GM18520 (cell line): ENCODE data around the gene PTCHD1.

Experiments
- ATAC-seq: cut with Tn5 transposase; IDR thresholded peaks from one replicate; pipeline ENCODE4 v1.9.1; 2021; ENCODE audit not compliant: unreplicated experiment

Gene PTCHD1

DNA sequence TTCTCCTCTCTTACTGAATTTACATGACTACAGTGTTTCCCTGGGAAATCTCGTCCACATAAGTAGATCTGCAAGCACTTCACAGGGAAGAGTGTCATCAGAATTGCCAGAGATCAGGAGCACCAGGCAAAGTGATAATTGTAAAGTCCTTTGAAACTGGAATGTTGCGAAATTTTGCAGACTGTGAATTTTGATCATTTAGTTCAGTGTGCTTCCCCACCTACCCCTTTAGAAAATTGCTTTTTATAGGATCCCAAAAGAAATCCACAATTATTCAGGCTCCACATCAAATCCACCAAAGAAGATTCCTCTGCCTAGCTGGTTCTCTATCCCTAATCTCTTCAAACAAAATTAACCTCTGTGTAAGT, 10.2 kb downstream of the PTCHD1 start:
- no peak for ATAC-seq

DNA sequence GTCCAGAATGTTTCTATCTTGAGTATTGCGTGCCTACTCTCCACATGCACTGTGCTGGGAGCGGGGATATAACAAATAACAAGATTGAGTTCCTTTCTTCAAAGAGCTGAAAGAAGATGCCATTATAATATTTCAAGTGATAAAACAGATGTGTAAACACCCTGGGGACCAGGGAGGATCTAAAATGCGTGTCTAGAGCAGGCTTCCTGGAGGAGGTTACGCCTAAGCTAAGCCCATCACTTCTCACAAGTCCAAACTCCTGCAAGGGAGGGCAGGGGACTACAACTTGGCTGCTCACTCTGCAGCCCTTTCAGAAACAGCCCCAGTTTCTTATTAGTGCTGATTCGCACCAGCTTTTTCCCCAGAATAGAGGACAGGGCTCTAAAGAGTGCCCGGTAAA, 21.5 kb downstream of the PTCHD1 start:
- no peak for ATAC-seq

- ATAC-seq: no peak
These were observed 29.8 kb downstream of the PTCHD1 start for GRCh38 chrX:23364416-23364815.

DNA sequence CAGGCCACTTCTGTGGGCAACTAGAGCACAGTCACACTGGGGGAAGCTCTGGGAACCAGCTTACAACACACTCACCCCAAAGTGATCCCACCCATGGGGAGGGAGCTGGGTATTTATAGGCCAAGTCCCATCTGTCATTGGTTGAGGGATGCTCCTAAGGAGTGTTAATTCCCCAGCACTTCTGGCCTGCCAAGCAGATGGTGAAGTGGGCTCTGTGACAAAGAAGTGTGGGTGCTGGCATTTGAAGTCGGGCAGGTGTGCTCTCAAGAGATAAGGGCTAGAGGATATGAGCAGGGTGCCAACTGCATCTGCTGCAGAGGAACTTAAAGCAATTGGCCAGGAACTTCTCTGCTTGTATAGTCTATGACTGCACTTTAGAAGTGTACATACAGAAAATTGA, 30.9 kb downstream of the PTCHD1 start:
- no peak for ATAC-seq

- no peak for ATAC-seq
These were observed 32.3 kb downstream of the PTCHD1 start for GRCh38 chrX:23366914-23367313.

- ATAC-seq: no peak
These were observed 34.4 kb downstream of the PTCHD1 start for GRCh38 chrX:23369027-23369426.

GRCh38 chrX:23372220-23372902, 37.7 kb downstream of the PTCHD1 start:
- no peak for ATAC-seq

- no peak for ATAC-seq
These were observed 38.6 kb downstream of the PTCHD1 start for GRCh38 chrX:23373129-23373804.

DNA sequence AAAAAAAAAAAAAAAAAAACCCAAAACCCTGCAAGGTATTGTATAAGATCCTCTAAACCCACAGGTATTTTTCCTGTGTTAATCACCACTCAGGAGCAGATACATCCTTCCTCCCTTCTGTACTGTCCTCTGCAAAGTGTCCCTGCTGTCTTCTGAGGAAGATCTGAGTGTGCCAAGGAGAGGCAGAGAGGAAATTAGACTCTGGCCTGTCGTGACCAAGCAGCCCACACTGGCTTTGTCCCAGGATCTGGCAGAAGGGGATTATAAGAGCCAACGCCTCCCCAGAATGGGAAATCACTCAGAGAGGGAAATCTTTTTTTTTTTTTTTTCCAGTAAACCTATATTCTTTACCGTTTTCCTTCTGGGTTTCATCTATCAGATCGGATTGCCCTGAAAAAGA, 39.6 kb downstream of the PTCHD1 start:
- no peak for ATAC-seq

DNA sequence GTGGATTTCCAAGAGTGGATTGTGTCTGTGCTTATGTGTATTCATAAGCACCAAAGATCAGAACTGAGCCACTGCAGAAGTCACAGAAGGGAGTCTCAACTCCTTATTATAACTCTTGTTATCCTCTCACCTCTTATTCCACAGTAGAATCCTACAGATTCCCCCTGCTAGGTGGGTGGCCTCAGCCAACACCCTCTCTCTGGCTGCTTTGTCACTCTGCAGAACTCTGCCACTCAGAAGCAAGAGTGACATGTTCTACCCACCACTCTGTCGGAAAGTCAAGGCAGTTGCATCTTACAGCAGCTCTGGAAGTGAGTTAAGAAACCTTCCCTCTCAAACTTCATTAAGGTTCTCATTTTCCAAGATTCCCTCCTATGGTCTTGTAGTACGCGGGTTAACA, 41.9 kb downstream of the PTCHD1 start:
- no peak for ATAC-seq

DNA sequence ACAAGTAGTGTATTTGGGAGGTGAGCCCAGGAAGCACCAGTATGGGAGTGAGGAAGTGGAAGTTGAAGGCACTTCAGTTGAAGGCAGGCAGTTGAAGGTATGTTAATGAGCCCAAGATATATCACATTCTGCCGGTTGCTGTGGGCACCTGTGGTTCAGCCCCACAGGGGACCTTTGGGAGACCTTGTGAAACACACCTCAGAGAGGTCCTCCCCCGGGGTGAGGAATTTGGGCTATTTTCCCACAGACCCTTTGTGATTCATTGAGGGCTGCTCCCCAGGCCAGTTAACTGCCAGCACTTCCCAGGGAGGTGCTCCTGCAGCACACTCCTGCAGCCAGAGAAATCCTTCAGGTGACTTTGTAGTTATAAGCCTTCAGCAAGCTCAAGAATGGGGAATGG, 45.9 kb downstream of the PTCHD1 start:
- ATAC-seq: no peak

GRCh38 chrX:23381099-23382087, 46.7 kb downstream of the PTCHD1 start:
- ATAC-seq: no peak

DNA sequence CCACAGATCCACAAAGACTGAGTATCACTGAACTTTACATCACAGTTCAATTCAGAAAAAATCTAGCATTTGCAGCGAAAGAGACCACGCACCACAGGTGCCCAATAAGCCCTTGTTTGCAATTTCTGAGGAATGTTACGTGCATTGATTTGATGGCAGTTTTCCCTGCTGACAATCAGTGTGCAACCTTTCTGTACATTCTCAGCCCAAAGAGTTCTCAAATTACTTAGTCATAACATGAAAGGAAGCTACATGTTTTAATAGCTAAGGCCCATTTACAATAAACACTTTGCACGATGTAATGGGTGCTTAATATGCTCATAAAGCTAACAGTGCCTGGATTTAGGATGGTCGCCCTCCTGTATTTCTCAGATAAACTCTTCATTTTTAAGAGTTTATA, 47.9 kb downstream of the PTCHD1 start:
- no peak for ATAC-seq

- no peak for ATAC-seq
These were observed 48.8 kb downstream of the PTCHD1 start for GRCh38 chrX:23383411-23383810.

GRCh38 chrX:23385242-23385641, 50.6 kb downstream of the PTCHD1 start:
- no peak for ATAC-seq

- no peak for ATAC-seq
These were observed 51.6 kb downstream of the PTCHD1 start for GRCh38 chrX:23386260-23386659.

GRCh38 chrX:23386726-23387125, 52.1 kb downstream of the PTCHD1 start:
- ATAC-seq: no peak

DNA sequence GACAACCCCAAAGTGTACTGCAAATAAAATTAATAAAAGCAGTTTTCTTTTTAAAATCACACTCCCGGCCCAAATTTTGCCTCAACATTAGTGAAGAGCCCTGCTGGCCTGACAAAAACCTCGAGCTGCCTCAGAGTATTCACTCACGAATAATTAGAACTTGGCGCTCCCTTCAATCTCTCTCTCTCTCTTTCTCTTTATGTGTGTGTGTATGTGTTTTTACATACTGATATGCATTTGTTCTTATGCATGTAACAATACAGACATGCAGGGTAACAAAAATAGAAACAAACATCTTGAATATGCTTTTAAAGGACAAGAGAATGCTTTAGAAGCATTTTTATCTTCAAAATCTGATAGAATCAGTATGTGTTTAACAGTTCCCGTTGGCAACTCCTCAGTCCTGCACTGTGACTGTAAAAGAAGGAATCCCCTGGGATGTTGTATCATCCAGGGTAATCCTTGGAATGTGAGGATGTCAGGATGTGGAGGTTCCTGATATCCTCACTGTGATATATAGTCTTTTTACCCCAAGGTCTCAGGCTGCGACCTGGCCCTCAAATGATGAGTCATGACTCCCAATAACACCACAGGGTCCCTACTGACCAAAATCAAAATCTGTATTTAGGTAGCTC, 53.0 kb downstream of the PTCHD1 start:
- no peak for ATAC-seq

DNA sequence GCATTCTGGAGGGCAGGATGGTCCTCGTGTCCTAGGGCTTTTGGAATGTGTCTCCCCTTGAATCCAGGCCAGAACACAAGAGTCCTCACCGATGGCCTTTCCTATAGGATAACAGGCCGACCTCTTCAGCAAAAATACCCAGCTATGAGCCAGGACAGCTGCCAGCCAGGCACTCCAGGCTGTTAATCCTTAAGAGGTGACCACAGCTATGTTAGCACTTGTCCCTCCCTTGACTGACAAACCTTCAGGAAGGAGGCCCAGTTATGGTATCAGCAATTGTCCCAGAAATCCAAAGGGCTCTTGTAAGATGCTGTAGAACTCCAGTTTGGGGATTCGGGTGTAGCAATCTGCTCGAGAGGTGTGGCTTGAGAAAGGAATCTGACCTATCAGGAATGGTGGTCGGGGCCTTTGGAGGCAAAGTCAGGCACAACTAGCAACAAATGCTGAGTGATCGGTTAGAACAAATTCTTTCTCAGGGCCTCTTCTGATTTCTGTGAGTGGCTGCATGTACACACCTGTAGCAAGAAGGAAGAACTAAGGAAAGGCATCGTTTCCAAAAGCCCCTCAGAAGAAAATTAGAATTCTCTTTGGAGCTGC, 54.6 kb downstream of the PTCHD1 start:
- ATAC-seq: no peak

GRCh38 chrX:23390979-23391378, 56.3 kb downstream of the PTCHD1 start:
- ATAC-seq: no peak

DNA sequence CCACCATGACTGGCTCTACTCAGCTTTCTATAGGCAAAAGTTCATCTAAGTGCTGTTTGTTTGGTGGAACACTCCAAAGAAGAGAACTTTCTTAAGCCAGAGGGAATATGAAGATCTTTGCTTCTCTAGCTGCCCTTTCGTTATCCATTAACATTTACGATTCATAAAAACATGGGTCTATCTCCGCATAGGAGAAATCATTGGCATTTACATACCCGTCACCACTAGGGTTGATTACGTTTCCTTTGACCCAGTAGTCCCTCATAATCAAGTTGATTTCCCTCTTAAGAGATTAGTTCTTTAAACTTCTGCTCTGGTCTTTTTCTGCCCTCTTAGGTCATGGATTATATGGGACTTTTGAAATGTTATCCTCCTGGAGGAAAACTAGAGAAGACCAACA, 57.5 kb downstream of the PTCHD1 start:
- ATAC-seq: no peak
